Measurements from ENCODE around the gene SIK2. TPM values are rescaled to one million over a fixed set of nuclear protein-coding genes. Genes with fewer than 3 reads are reported as not detected.
"Not testable (repeated sequence)": the region's sequence is repeated elsewhere in the genome, so short reads cannot be mapped to it uniquely, and the experiment has no call there.

The SIK2 gene
- total RNA-seq, 1 donor from 2014 or later = 14.3 TPM

DNA sequence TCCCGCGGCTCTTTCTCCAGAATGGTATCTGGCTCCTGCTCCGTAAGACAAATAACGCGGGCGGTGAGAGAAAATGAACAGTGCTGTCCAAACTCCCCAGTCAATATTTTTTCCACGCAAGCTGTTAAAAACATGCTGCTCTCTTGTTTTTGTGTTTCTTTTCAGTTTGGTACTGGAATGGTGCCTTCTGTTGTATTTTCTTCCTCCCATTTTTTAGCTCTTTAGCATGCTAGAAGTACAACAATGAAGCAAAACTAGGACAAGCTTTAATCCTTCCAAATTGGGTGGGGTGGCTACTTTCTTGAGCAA lies 164.5 kb downstream of the SIK2 start:
- no peaks in the 10 kb centered on the region for H3K27me3 ChIP-seq (ENCODE audit: insufficient read depth, low read length)
- Mint-ChIP-seq H3K36me3 (ENCODE audit: low read depth, unreplicated experiment) (no peaks in the 10 kb centered on the region), H3K27ac (ENCODE audit: unreplicated experiment) (peak overlapping the region; percentile 92), H3K9me3 (ENCODE audit: unreplicated experiment) (no peaks in the 10 kb centered on the region), H3K27me3 (ENCODE audit: low read depth, unreplicated experiment) (no peaks in the 10 kb centered on the region), H3K4me1 (ENCODE audit: low read depth, unreplicated experiment) (peaks cover 23% of the 10 kb centered on the region), H3K4me3 (ENCODE audit: unreplicated experiment) (peak overlapping the region; percentile 94)
- peaks cover 10% of the 10 kb centered on the region for H3K4me1 ChIP-seq (ENCODE audit: insufficient read depth, low read length)
- H3K27ac ChIP-seq (ENCODE audit: low read depth, low read length) = peak overlapping the region; percentile 78
- H3K79me2 ChIP-seq (ENCODE audit: insufficient read depth, low read length) = peaks cover 43% of the 10 kb centered on the region
- no peak for DNase-seq (ENCODE audit: low read depth)
- TF ChIP-seq, protein P1, sequence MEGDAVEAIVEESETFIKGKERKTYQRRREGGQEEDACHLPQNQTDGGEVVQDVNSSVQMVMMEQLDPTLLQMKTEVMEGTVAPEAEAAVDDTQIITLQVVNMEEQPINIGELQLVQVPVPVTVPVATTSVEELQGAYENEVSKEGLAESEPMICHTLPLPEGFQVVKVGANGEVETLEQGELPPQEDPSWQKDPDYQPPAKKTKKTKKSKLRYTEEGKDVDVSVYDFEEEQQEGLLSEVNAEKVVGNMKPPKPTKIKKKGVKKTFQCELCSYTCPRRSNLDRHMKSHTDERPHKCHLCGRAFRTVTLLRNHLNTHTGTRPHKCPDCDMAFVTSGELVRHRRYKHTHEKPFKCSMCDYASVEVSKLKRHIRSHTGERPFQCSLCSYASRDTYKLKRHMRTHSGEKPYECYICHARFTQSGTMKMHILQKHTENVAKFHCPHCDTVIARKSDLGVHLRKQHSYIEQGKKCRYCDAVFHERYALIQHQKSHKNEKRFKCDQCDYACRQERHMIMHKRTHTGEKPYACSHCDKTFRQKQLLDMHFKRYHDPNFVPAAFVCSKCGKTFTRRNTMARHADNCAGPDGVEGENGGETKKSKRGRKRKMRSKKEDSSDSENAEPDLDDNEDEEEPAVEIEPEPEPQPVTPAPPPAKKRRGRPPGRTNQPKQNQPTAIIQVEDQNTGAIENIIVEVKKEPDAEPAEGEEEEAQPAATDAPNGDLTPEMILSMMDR (IDR thresholded peaks at IDR 0.05; ENCODE audit: insufficient read depth, low read depth, low read length) = no peak
- TF ChIP-seq EZH2 (IDR thresholded peaks at IDR 0.05; ENCODE audit: insufficient read depth, low read length) = no peak
- H3K4me2 ChIP-seq (ENCODE audit: low read length) = peak overlapping the region; percentile 91
- peak overlapping the region; percentile 92 for H3K4me3 ChIP-seq (ENCODE audit: insufficient read depth, low read depth, low read length)
- H3K9ac ChIP-seq (ENCODE audit: low read length) = peak overlapping the region; percentile 91
- peaks cover 22% of the 10 kb centered on the region for H4K20me1 ChIP-seq (ENCODE audit: insufficient read depth, low read length)
- peak overlapping the region; percentile 87 for H2AFZ ChIP-seq (ENCODE audit: low read depth, low read length)
- H3K9me3 ChIP-seq (ENCODE audit: insufficient read depth, low read depth, low read length) = no peaks in the 10 kb centered on the region
- peaks cover 13% of the 10 kb centered on the region for H3K36me3 ChIP-seq (ENCODE audit: insufficient read depth, low read length)
- FAIRE-seq = no peak

DNA sequence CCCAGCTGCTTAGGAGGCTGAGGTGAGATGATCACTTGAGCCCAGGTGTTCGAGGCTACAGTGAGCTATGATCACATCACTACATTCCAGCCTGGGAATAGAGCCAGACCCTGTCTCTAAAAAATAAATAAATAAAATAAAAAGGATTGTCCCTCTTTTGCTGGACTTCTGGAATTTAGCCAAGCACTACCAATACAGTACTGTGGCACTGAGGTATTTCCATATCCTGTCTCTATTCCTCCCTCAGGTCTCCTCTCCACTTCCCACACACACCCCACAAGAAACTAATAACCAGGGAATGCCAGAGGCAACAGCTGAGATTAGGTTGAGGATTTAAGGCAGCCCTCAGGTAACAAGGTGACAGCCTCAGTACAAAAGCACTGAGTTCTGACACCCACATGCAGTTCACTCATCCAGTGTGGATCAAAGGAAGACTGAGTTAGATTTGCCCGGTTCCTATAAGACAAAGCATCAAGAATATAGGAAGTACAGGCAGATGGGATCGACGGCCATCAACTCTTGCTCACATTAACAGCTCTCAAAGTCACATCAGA lies 168.4 kb downstream of the SIK2 start:
- Histone ChIP-seq H3K4me3 (ENCODE audit: insufficient read depth, low read depth, low read length) (no peak overlapping the region), H4K20me1 (ENCODE audit: insufficient read depth, low read length) (no peaks in the 10 kb centered on the region), H3K9me3 (ENCODE audit: insufficient read depth, low read depth, low read length) (no peaks in the 10 kb centered on the region), H3K27me3 (ENCODE audit: insufficient read depth, low read length) (no peaks in the 10 kb centered on the region), H3K4me1 (ENCODE audit: insufficient read depth, low read length) (peaks cover 6% of the 10 kb centered on the region), H3K79me2 (ENCODE audit: insufficient read depth, low read length) (peaks cover 5% of the 10 kb centered on the region), H3K36me3 (ENCODE audit: insufficient read depth, low read length) (no peaks in the 10 kb centered on the region), H2AFZ (ENCODE audit: low read depth, low read length) (no peak overlapping the region), H3K9ac (ENCODE audit: low read length) (no peak overlapping the region), H3K4me2 (ENCODE audit: low read length) (no peak overlapping the region), H3K27ac (ENCODE audit: low read depth, low read length) (no peak overlapping the region)
- TF ChIP-seq EZH2 (IDR thresholded peaks at IDR 0.05; ENCODE audit: insufficient read depth, low read length) = no peak
- TF ChIP-seq, protein P1 (IDR thresholded peaks at IDR 0.05; ENCODE audit: insufficient read depth, low read depth, low read length) = no peak
- FAIRE-seq (no peak), DNase-seq (ENCODE audit: low read depth) (no peak)
- H3K4me1 Mint-ChIP-seq (ENCODE audit: low read depth, unreplicated experiment) = peaks cover 6% of the 10 kb centered on the region
- no peaks in the 10 kb centered on the region for H3K9me3 Mint-ChIP-seq (ENCODE audit: unreplicated experiment)
- H3K27ac Mint-ChIP-seq (ENCODE audit: unreplicated experiment) = no peak overlapping the region
- H3K36me3 Mint-ChIP-seq (ENCODE audit: low read depth, unreplicated experiment) = no peaks in the 10 kb centered on the region
- H3K27me3 Mint-ChIP-seq (ENCODE audit: low read depth, unreplicated experiment) = no peaks in the 10 kb centered on the region
- H3K4me3 Mint-ChIP-seq (ENCODE audit: unreplicated experiment) = no peak overlapping the region

DNA sequence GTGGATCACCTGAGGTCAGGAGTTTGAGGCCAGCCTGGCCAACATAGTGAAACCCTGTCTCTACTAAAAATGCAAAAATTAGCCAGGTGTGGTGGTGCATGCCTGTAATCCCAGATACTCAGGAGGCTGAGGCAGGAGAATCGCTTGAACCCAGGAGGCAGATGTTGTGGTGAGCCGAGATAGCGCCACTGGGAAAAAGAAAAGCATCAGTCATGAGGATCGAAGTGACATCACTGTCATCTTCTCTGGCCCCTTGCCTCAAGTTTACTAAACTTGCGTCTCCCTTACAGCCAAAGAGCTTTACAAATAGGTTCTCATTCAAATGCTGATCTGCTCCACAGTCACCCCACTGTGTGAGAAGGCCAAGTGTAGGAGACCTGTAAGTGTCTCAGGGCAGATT lies 169.0 kb downstream of the SIK2 start:
- H2AFZ ChIP-seq (ENCODE audit: low read depth, low read length); H3K4me1 ChIP-seq (ENCODE audit: insufficient read depth, low read length); H3K4me2 ChIP-seq (ENCODE audit: low read length); DNase-seq (ENCODE audit: low read depth); FAIRE-seq; H3K79me2 ChIP-seq (ENCODE audit: insufficient read depth, low read length); H3K9me3 ChIP-seq (ENCODE audit: insufficient read depth, low read depth, low read length); H4K20me1 ChIP-seq (ENCODE audit: insufficient read depth, low read length); H3K27ac ChIP-seq (ENCODE audit: low read depth, low read length); H3K27ac Mint-ChIP-seq (ENCODE audit: unreplicated experiment); H3K36me3 Mint-ChIP-seq (ENCODE audit: low read depth, unreplicated experiment); H3K36me3 ChIP-seq (ENCODE audit: insufficient read depth, low read length); H3K9me3 Mint-ChIP-seq (ENCODE audit: unreplicated experiment); H3K4me3 ChIP-seq (ENCODE audit: insufficient read depth, low read depth, low read length); H3K4me1 Mint-ChIP-seq (ENCODE audit: low read depth, unreplicated experiment); H3K9ac ChIP-seq (ENCODE audit: low read length); H3K4me3 Mint-ChIP-seq (ENCODE audit: unreplicated experiment); H3K27me3 Mint-ChIP-seq (ENCODE audit: low read depth, unreplicated experiment); H3K27me3 ChIP-seq (ENCODE audit: insufficient read depth, low read length): not testable (repeated sequence)
